Measurements from ENCODE around the gene CCR4. TPM values are rescaled to one million over a fixed set of nuclear protein-coding genes. Genes with fewer than 3 reads are reported as not detected.
A peak's percentile ranks its signal among the peaks of the same experiment; 100 is the strongest.

Gene CCR4
- total and polyA plus RNA-seq, 10 of the 15 experiments (the other 5 are each of a cell fraction or from before 2014, with no cell fraction given) = 0.41 to 12.4 (median 5.3) TPM

DNA sequence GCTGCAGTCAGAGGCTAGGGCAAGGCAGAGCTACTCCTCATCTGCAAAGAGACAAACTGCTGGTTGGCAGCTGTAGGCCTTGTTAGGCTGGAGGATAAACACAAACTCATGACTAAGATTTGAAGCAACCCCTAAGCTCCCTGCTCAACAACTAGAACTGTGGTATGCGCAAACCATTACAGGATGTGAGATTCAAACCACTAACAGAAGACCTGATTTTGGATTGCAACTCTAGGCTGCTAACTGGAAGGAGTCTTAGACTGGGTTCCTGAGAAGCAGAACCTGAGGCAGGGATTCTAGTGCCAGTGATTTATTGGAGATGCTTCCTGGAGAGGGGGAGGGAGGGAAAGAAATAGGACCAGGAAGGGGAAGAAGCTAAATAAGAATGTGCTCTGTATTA lies 22.5 kb downstream of the CCR4 start:
- POLR2A ChIA-PET = interaction anchor here (0.6 kb wide), 1 partner anchor 10 kb away, joined by 3 read pairs; no protein-coding TSS in a partner anchor
- WGBS (ENCODE audit: insufficient coverage, insufficient replicate concordance, low lambda C conversion rate, missing lambda C conversion rate) = 4% methylated on average over 1 of the region's 1 CpG
- RAD21 ChIA-PET (ENCODE audit: unreplicated experiment) = interaction anchor here (1.1 kb wide), 1 partner anchor 12 kb away, joined by 3 read pairs; no protein-coding TSS in a partner anchor
- no peak overlapping the region for H3K4me2 ChIP-seq (ENCODE audit: control insufficient read depth, insufficient read depth)
- H3K4me3 ChIP-seq = no peak overlapping the region
- ATAC-seq (peak; percentile 93), DNase-seq (ENCODE audit: low read depth, low spot score) (no peak), FAIRE-seq (peak; percentile 52)
- in situ Hi-C loops (cut with MboI) = no loop called here
- no peak overlapping the region for H2AFZ ChIP-seq (ENCODE audit: control insufficient read depth, low read depth, low read length)
- TF ChIP-seq RUNX3 (IDR thresholded peaks at IDR 0.05; ENCODE audit: low read length) = peak; percentile 82
- TF ChIP-seq SRF (IDR thresholded peaks at IDR 0.05; ENCODE audit: low read depth in 2 of 2, low read length in 2 of 2) = no peak
- 0 out of 2 replicates have a peak, but pooled peaks have one; percentile 23 for TF ChIP-seq JUNB (IDR thresholded peaks at IDR 0.05)
- no peak overlapping the region for H3K27ac ChIP-seq (ENCODE audit: control insufficient read depth, insufficient read depth)
- CTCF ChIA-PET = interaction anchor here (0.9 to 1.5 kb wide), 4 partner anchors 11 to 101 kb away, joined by 3 to 5 read pairs (median 3); no protein-coding TSS in a partner anchor
- H3K9me3 ChIP-seq (replicated peaks; ENCODE audit: control insufficient read depth, insufficient read depth, low read length) = no peaks in the 10 kb centered on the region
- BruUV-seq (replicated peaks) = no TSS peak
- no peaks in the 10 kb centered on the region for H3K36me3 ChIP-seq (ENCODE audit: control insufficient read depth in 2 of 2, insufficient read depth in 2 of 2, low read length in 1 of 2)
- no peaks in the 10 kb centered on the region for H4K20me1 ChIP-seq (ENCODE audit: control insufficient read depth, insufficient read depth)
- no peak overlapping the region for H3K9ac ChIP-seq (ENCODE audit: control insufficient read depth, insufficient read depth, low read length)
- H3K4me1 ChIP-seq (ENCODE audit: control insufficient read depth, insufficient read depth, low read length) = peaks cover 6% of the 10 kb centered on the region
- intact Hi-C loops (cut with micrococcal nuclease; ENCODE audit: unreplicated experiment) = no loop called here
- H3K79me2 ChIP-seq (ENCODE audit: control insufficient read depth, insufficient read depth, low read length) = no peaks in the 10 kb centered on the region
- no peaks in the 10 kb centered on the region for H3K27me3 ChIP-seq (replicated peaks in 1 of 2; ENCODE audit: control insufficient read depth in 2 of 2, insufficient read depth in 2 of 2, low read length in 1 of 2)
- SMC1A ChIA-PET (ENCODE audit: uncharacterized antibody, unreplicated experiment) = interaction anchor here (0.9 to 1.4 kb wide), 4 partner anchors 15 to 96 kb away, joined by 3 to 5 read pairs (median 4); no protein-coding TSS in a partner anchor

DNA sequence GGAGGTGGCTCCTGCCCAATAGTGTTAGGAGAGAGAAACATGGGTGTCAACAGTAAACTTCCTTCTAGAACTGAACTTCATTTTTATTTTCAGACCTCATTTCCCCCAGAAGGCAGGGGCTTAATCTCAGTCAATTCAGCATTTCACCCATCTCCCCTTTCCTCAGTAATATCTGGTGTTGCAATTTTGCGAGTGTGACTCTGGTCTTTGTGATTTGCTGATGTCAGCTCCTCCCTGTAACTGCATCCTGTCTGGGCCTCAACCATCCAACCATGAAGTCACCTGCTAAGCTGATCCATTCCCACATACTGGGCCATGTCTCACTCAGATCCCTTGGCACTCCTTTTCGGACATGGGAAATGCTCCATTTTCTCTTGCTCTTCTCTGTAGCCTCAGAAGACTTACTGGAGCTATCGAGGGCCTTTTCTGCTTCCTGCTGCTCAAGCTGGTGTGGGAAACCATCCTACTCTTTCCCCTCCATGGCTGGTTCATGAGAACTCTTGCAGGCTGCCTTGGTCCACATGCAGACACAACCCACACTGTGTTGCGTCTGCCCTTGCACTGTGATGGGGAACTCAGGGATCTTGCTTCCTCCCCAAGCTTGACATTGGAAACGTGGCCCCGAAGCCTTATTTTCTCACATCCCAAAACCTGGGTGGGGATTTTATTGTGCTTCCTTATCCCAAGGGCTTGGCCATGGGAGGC lies 24.6 kb downstream of the CCR4 start:
- CTCF ChIA-PET = interaction anchor here (1.0 to 1.2 kb wide), 3 partner anchors 10 to 29 kb away, joined by 3 to 4 read pairs (median 3); no protein-coding TSS in a partner anchor
- Histone ChIP-seq H3K4me3 (no peak overlapping the region), H3K27me3 (replicated peaks in 1 of 2; ENCODE audit: control insufficient read depth in 2 of 2, insufficient read depth in 2 of 2, low read length in 1 of 2) (no peaks in the 10 kb centered on the region), H3K9me3 (replicated peaks; ENCODE audit: control insufficient read depth, insufficient read depth, low read length) (no peaks in the 10 kb centered on the region), H3K4me1 (ENCODE audit: control insufficient read depth, insufficient read depth, low read length) (peaks cover 6% of the 10 kb centered on the region), H3K79me2 (ENCODE audit: control insufficient read depth, insufficient read depth, low read length) (no peaks in the 10 kb centered on the region), H3K27ac (ENCODE audit: control insufficient read depth, insufficient read depth) (no peak overlapping the region), H3K36me3 (ENCODE audit: control insufficient read depth in 2 of 2, insufficient read depth in 2 of 2, low read length in 1 of 2) (no peaks in the 10 kb centered on the region), H2AFZ (ENCODE audit: control insufficient read depth, low read depth, low read length) (peak overlapping the region; percentile 17), H3K4me2 (ENCODE audit: control insufficient read depth, insufficient read depth) (no peak overlapping the region), H3K9ac (ENCODE audit: control insufficient read depth, insufficient read depth, low read length) (no peak overlapping the region), H4K20me1 (ENCODE audit: control insufficient read depth, insufficient read depth) (no peaks in the 10 kb centered on the region)
- DNase-seq (ENCODE audit: low read depth, low spot score) (no peak), FAIRE-seq (no peak), ATAC-seq (peak; percentile 43; the same call in 2 of the 3 replicates)
- SMC1A ChIA-PET (ENCODE audit: uncharacterized antibody, unreplicated experiment) = interaction anchor here (0.6 to 0.9 kb wide), 4 partner anchors 8 to 242 kb away, joined by 3 to 5 read pairs (median 4); no protein-coding TSS in a partner anchor
- POLR2A ChIA-PET = no interaction called here
- RAD21 ChIA-PET (ENCODE audit: unreplicated experiment) = no interaction called here
- TF ChIP-seq FOXM1 (IDR thresholded peaks at IDR 0.05; ENCODE audit: low read depth, low read length) = no peak
- no TSS peak for BruUV-seq (replicated peaks)
- in situ Hi-C loops (cut with MboI) (no loop called here), intact Hi-C loops (cut with micrococcal nuclease; ENCODE audit: unreplicated experiment) (no loop called here)
- WGBS (ENCODE audit: insufficient coverage, insufficient replicate concordance, low lambda C conversion rate, missing lambda C conversion rate) = 81% methylated on average over 6 of the region's 6 CpGs

All from GM12878 (cell line).